ENCODE data around the gene LYL1. TPM values are rescaled to one million over a fixed set of nuclear protein-coding genes. Genes with fewer than 3 reads are reported as not detected.
A peak's percentile ranks its signal among the peaks of the same experiment; 100 is the strongest.

Gene LYL1
- total and polyA plus RNA-seq, 9 of the 15 experiments (the other 6 are each of a cell fraction or from before 2014, with no cell fraction given): 1.3 to 266 (median 34.0) TPM

- TF ChIP-seq ZNF212 (CRISPR knock-in tag; IDR thresholded peaks at IDR 0.05): peak; percentile 77; the same call in 1 of the 2 replicates
- TF ChIP-seq ZNF668 (CRISPR knock-in tag; IDR thresholded peaks at IDR 0.05): peak; percentile 80; the same call in 1 of the 2 replicates
- TF ChIP-seq THRAP3 (IDR thresholded peaks at IDR 0.05; ENCODE audit: borderline replicate concordance): no peak
- no peak for TF ChIP-seq MEF2D (tag; conservative IDR thresholded peaks at IDR 0.05; ENCODE audit: low read depth)
- no peak for TF ChIP-seq ZBTB2 (IDR thresholded peaks at IDR 0.05)
- TF ChIP-seq, protein P1, sequence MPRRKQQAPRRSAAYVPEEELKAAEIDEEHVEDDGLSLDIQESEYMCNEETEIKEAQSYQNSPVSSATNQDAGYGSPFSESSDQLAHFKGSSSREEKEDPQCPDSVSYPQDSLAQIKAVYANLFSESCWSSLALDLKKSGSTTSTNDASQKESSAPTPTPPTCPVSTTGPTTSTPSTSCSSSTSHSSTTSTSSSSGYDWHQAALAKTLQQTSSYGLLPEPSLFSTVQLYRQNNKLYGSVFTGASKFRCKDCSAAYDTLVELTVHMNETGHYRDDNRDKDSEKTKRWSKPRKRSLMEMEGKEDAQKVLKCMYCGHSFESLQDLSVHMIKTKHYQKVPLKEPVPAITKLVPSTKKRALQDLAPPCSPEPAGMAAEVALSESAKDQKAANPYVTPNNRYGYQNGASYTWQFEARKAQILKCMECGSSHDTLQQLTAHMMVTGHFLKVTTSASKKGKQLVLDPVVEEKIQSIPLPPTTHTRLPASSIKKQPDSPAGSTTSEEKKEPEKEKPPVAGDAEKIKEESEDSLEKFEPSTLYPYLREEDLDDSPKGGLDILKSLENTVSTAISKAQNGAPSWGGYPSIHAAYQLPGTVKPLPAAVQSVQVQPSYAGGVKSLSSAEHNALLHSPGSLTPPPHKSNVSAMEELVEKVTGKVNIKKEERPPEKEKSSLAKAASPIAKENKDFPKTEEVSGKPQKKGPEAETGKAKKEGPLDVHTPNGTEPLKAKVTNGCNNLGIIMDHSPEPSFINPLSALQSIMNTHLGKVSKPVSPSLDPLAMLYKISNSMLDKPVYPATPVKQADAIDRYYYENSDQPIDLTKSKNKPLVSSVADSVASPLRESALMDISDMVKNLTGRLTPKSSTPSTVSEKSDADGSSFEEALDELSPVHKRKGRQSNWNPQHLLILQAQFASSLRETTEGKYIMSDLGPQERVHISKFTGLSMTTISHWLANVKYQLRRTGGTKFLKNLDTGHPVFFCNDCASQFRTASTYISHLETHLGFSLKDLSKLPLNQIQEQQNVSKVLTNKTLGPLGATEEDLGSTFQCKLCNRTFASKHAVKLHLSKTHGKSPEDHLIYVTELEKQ (CRISPR knock-in tag; IDR thresholded peaks at IDR 0.05): no peak
- TF ChIP-seq EP400 (IDR thresholded peaks at IDR 0.05): peak; percentile 50; the same call in 1 of the 2 replicates
- no peak for TF ChIP-seq NCOR1 (IDR thresholded peaks at IDR 0.05)
- no peak for TF ChIP-seq TRIM24 (IDR thresholded peaks at IDR 0.05)
- TF ChIP-seq KAT2B (IDR thresholded peaks at IDR 0.05; ENCODE audit: low read depth, low read length): no peak
- peak; percentile 61; the same call in 1 of the 2 replicates for TF ChIP-seq ZNF76 (CRISPR knock-in tag; IDR thresholded peaks at IDR 0.05; ENCODE audit: borderline replicate concordance)
- TF ChIP-seq ATF7 (IDR thresholded peaks at IDR 0.05): peak; percentile 57
- TF ChIP-seq, protein P2, sequence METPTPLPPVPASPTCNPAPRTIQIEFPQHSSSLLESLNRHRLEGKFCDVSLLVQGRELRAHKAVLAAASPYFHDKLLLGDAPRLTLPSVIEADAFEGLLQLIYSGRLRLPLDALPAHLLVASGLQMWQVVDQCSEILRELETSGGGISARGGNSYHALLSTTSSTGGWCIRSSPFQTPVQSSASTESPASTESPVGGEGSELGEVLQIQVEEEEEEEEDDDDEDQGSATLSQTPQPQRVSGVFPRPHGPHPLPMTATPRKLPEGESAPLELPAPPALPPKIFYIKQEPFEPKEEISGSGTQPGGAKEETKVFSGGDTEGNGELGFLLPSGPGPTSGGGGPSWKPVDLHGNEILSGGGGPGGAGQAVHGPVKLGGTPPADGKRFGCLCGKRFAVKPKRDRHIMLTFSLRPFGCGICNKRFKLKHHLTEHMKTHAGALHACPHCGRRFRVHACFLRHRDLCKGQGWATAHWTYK (CRISPR knock-in tag; IDR thresholded peaks at IDR 0.05): peak; percentile 70; the same call in 1 of the 2 replicates
- 0 out of 2 replicates have a peak, but pooled peaks have one; percentile 38 for TF ChIP-seq MYC (IDR thresholded peaks at IDR 0.05; ENCODE audit: low read depth, low read length)
- TF ChIP-seq MYC (CRISPR knock-in tag; IDR thresholded peaks at IDR 0.05; ENCODE audit: borderline replicate concordance, low read depth): no peak
- TF ChIP-seq TAF15 (IDR thresholded peaks at IDR 0.05; ENCODE audit: low read depth, low read length): no peak
- TF ChIP-seq ELF1 (tag; IDR thresholded peaks at IDR 0.05): peak; percentile 79
- no peak for TF ChIP-seq PHB2 (IDR thresholded peaks at IDR 0.05; ENCODE audit: low read depth)
- no peak; the same call in 1 of the 2 replicates for TF ChIP-seq NFRKB (IDR thresholded peaks at IDR 0.05; ENCODE audit: low read depth)
- no peak for TF ChIP-seq THRA (IDR thresholded peaks at IDR 0.05)
- TF ChIP-seq ZNF12 (CRISPR knock-in tag; IDR thresholded peaks at IDR 0.05): peak; percentile 89; the same call in 1 of the 2 replicates
- peak; percentile 56; the same call in 1 of the 2 replicates for TF ChIP-seq MECOM (CRISPR knock-in tag; IDR thresholded peaks at IDR 0.05)
These were observed 3.3 kb downstream of the LYL1 start (continued) for GRCh38 chr19:13099073-13099999.

Measured in K562 (cell line).